ENCODE data around the gene UBTD2.
"Not testable (repeated sequence)": the region's sequence is repeated elsewhere in the genome, so short reads cannot be mapped to it uniquely, and the experiment has no call there.

Gene UBTD2

GRCh38 chr5:172291837-172292236 lies 8.3 kb upstream of the UBTD2 start:
- not testable (repeated sequence) for DNase-seq

- DNase-seq, result no peak
Measured at GRCh38 chr5:172288465-172288864, 4.9 kb upstream of the UBTD2 start.

- DNase-seq, result not testable (repeated sequence)
Measured at GRCh38 chr5:172287140-172287539, 3.6 kb upstream of the UBTD2 start.

GRCh38 chr5:172285226-172286143 lies 1.9 kb upstream of the UBTD2 start:
- DNase-seq, result no peak

DNA sequence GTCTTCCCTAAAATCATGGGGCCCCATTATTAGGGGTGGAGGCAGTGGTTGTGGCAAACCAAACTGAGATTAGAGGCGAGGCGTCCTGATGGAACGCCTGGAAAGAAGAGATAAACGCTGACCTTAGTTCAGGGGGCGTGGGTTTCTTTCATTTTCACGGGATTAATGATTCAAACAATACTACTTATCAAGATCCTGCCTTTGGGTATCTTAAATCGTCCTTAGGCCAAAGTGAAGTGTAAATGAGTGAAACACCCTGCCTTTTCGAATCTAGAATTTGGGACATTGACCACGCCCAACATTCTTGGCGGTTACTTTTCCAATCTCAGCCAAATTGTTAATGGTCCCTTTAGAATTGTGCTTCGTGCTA lies 1.0 kb upstream of the UBTD2 start:
- no peak for DNase-seq

- DNase-seq, result no peak
Measured at GRCh38 chr5:172283862-172284610, 472 bp upstream of the UBTD2 start.

DNA sequence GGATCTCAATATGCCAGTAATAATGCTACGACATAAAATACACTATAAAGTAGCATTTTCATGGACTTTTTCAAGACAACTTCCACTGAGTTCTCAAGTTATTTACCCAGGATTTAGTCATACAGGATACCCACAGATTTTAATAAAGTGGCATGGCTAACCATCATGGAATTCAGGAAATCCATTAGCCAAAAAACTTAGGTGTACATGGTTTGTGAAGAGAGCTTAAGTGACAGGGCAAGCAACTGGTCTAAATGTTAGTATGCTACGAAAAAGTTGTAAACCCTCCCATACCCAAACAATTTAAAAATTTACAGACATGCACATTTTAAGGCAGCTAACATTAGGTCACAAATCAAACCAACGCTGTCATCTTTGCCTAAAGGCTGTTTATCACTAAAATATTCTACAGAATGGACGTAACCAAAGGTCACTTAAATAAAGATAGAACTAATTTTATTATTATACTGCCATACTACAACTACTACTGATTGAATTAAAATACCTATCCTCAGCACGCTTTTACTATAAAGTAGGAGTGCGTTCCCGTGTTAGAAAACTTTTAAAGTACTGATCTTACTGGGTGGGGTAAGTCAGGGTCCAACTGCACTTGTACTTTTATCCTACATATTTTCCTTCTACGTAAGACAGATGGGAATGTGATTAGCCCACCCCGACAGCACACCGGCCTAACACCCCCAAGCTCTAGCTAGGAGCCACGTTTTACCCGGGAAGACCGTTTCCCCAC lies 1.1 kb downstream of the UBTD2 start:
- DNase-seq, result no peak

DNA sequence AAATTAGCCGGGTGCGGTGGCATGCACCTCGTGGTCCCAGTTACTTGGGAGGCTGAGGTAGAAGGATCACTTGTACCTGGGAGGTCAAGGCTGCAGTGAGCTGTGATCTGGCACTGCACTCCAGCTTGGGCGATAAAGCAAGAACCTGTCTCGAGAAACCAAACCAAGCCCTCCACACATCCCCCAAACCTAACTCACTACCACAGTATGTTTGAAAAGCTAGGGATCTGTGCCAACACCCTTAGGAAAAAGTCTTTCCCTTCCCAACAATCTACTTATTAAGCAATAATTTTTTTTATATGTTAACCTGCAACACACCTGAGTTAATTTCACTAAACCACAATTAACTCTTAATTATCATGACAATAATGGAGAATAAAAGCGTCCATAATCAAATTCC lies 2.2 kb downstream of the UBTD2 start:
- DNase-seq, result no peak

DNA sequence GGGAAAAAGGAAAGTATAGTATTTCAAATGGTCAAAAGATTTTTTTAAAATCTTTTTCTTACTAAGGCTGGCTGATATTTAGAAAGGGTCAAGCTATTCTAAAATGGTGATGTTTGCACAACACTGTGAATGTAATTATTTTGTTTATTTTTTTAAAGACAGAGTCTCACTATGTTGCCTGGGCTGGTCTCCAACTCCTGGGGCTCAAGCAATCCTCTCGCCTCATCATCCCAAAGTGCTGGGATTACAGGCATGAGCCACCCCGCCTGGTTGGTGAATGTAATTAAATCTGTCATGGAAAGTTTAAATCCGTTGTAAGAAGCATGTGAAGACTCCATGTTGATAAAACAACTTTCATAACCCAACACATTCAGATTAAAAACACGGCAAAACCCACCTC lies 2.6 kb downstream of the UBTD2 start:
- DNase-seq, result no peak

DNA sequence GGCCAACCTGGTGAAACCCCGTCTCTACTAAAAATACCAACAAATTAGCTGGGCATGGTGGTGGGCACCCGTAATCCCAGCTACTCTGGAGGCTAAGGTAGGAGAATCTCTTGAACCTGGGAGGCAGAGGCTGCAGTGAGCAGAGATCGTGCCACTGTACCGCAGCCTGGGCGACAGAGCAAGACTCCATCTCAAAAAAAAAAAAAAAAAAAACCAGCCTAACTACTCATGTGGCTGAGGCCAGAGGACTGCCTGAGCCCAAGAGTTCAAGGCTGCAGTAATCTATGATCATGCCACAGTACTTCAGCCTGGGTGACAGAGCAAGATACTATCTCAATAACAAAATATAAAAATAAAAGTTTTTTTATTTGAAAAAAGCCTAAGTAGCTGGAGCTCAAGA lies 3.2 kb downstream of the UBTD2 start:
- DNase-seq, result no peak

DNA sequence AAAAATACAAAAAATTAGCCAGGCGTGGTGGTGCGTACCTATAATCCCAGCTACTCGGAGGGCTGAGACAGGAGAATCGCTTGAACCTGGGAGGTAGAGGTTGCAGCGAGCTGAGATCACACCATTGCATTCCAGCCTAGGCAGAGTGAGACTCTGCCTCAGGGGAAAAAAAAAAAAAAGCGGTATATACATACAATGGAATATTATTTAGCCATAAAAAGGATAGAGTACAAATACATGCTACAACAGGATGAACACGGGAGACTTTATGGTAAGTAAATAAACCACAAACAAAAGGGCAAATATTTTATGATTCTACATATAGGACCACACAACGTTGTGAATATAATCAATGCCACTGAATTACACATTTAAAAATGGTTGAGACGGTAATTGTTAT lies 5.2 kb downstream of the UBTD2 start:
- no peak for DNase-seq

- DNase-seq, result no peak
Measured at GRCh38 chr5:172276214-172276613, 7.3 kb downstream of the UBTD2 start.

- DNase-seq, result no peak
Measured at GRCh38 chr5:172274951-172275753, 8.4 kb downstream of the UBTD2 start.

DNA sequence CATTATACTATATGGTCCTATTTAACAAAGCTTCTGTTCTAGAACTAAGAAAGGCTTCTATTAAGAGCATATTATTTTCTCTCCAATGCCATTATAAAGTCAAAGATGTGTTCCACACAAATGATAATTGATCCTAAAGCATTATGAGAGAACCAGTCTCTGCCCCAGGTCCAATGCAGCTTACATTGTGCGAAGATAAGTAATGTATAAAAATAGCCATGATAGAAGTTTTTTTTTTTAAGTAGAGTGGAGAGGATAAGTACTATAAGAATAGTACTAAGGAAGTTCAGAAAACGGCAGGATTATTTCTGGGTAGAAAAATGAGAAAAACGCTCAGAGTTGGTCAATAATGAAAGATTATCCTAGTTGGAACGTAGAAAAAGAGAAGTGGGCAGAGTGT lies 15.6 kb downstream of the UBTD2 start:
- no peak for DNase-seq

DNA sequence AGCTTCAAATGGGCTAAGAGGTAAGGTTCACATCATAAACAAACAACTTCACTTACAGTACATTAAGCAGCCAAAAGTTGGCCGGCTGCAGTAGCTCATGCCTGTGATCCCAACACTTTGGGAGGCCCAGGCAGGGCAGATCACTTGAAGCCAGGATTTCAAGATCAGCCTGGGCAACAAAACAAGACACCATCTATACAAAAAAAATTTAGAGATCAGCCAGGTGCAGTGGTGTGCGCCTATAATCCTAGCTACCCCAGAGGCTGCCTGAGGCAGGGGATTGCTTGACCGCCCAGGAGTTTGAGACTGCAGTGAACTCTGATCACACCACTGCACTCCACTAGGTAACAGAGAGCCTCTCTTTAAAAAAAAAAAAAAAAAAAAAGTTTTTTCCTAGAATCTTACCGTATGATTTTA lies 16.9 kb downstream of the UBTD2 start:
- DNase-seq, result no peak

DNA sequence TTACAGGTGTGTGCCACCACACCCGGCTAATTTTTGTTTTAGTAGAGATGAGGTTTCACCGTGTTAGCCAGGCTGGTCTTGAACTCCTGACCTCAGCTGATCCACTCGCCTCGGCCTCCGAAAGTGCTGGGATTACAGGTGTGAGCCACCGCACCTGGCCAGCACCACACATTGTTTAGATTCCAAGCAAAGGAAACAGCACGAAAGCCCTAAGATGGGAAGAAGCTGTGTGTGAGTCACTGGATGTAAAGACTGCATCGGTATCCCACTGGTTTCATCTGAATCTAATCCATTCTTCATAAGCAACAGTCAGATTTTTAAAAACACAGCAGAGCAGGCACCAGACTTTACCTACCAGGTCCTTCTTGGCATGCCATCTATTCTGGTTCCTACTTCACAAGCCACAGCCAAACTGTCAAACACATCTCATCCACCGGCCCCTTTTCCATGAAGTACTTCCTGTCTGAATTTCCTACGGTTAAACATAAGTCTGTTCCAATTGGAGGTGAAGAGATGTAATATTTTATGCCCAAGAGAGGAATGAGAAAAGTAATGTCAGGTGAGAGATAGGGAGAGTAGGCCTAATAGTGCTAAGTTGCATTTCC lies 17.4 kb downstream of the UBTD2 start:
- no peak for DNase-seq

- no peak for DNase-seq
Measured at GRCh38 chr5:172264815-172265395, 18.7 kb downstream of the UBTD2 start.

DNA sequence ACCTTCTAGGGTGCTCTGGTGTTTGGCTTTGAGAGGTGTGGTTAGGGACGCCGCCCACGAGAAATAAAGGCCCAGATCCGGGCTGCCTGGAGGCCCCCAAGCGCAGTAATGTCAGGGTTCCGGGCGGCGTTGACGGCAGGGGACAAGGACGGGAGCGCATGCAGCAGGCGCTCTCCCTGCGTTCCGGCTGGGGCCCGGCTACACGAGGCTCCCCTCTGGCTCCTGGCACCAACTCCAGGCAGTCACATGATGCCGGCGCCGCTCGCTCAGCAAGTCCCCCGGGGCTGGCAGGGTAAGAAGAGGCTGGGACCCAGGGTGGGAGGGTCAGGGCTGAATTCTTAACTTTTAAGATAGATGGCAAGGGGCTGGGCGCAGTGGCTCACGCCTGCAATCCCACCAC lies 28.1 kb downstream of the UBTD2 start:
- no peak for DNase-seq

GRCh38 chr5:172252501-172252900 lies 31.1 kb downstream of the UBTD2 start:
- DNase-seq, result no peak

DNA sequence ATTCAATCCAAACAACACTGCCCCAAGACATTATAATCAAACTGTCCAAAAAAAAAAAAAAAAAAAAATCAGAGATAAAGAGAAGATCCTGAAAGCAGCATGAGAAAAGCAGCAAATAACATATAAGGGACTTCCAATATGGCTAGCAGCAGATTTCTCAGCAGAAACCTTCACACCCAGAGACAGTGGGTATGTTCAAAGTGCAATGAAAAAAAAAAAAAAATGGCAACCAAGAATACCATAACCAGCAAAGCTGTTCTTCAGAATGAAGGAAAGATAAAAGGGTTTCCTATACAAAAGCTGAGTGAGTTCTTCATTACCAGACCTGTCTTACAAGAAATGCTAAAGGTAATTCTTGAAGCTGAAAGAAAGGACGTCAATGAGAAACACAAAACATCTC lies 32.1 kb downstream of the UBTD2 start:
- no peak for DNase-seq

- DNase-seq, result no peak
Measured at GRCh38 chr5:172248637-172249036, 34.9 kb downstream of the UBTD2 start.

- DNase-seq, result no peak
Measured at GRCh38 chr5:172245703-172246125, 37.9 kb downstream of the UBTD2 start.
